Measurements from ENCODE around the gene RGS19.

Gene RGS19

GRCh38 chr20:64076061-64076997, 3.0 kb downstream of the RGS19 start:
- DNase-seq = no peak

- no peak for DNase-seq
These were observed 3.8 kb downstream of the RGS19 start for GRCh38 chr20:64075556-64075955.

- DNase-seq = no peak
These were observed 4.4 kb downstream of the RGS19 start for GRCh38 chr20:64074963-64075362.

- DNase-seq = no peak
These were observed 5.0 kb downstream of the RGS19 start for GRCh38 chr20:64074184-64074789.

- DNase-seq = no peak
These were observed 5.7 kb downstream of the RGS19 start for GRCh38 chr20:64073476-64074183.

- DNase-seq = no peak
These were observed 6.7 kb downstream of the RGS19 start for GRCh38 chr20:64072498-64073063.

GRCh38 chr20:64071341-64072332, 7.7 kb downstream of the RGS19 start:
- no peak for DNase-seq

GRCh38 chr20:64070244-64070993, 8.9 kb downstream of the RGS19 start:
- DNase-seq = no peak

GRCh38 chr20:64069614-64070243, 9.6 kb downstream of the RGS19 start:
- DNase-seq = no peak

GRCh38 chr20:64069209-64069613, 10.1 kb downstream of the RGS19 start:
- DNase-seq = no peak

- no peak for DNase-seq
These were observed 10.7 kb downstream of the RGS19 start for GRCh38 chr20:64068386-64069208.

- DNase-seq = no peak
These were observed 11.5 kb downstream of the RGS19 start for GRCh38 chr20:64067733-64068307.

- no peak for DNase-seq
These were observed 12.2 kb downstream of the RGS19 start for GRCh38 chr20:64067005-64067632.

- peak; percentile 76 for DNase-seq
These were observed 13.4 kb downstream of the RGS19 start for GRCh38 chr20:64065974-64066343.

- no peak for DNase-seq
These were observed 14.0 kb downstream of the RGS19 start for GRCh38 chr20:64065062-64065973.

GRCh38 chr20:64064145-64064698, 15.1 kb downstream of the RGS19 start:
- DNase-seq = no peak

- DNase-seq = no peak
These were observed 15.8 kb downstream of the RGS19 start for GRCh38 chr20:64063389-64064144.
